Stimulated activated CD8-positive, alpha-beta memory T cell treated with anti-CD3 and anti-CD28 coated beads, Interleukin-15, amount 100 ng/mL, for 4 hours (primary cell): ENCODE results near the gene SLC15A1.
"Not testable (repeated sequence)": the region's sequence is repeated elsewhere in the genome, so short reads cannot be mapped to it uniquely, and the experiment has no call there.

Experiments
- DNase-seq, 2 donors: peaks; one replicate each; pipeline ENCODE4 v3.0.0-alpha.2; 2020; ENCODE audit warnings: low read depth in 2 of 2

The SLC15A1 gene

GRCh38 chr13:98656223-98656622 is 96.2 kb downstream of the SLC15A1 start:
- no peak for DNase-seq

- DNase-seq = peak; percentile 31 to 44
Observed at GRCh38 chr13:98653463-98653985, 98.9 kb downstream of the SLC15A1 start.

- no peak for DNase-seq
Observed at GRCh38 chr13:98652721-98653462, 99.6 kb downstream of the SLC15A1 start.

GRCh38 chr13:98652276-98652675 is 100.2 kb downstream of the SLC15A1 start:
- no peak for DNase-seq

- no peak for DNase-seq
Observed at GRCh38 chr13:98651744-98652143, 100.7 kb downstream of the SLC15A1 start.

GRCh38 chr13:98650396-98651107 is 101.9 kb downstream of the SLC15A1 start:
- DNase-seq = no peak

GRCh38 chr13:98649861-98650260 is 102.6 kb downstream of the SLC15A1 start:
- DNase-seq = no peak

GRCh38 chr13:98648686-98649085 is 103.8 kb downstream of the SLC15A1 start:
- DNase-seq = no peak

- no peak for DNase-seq
Observed at GRCh38 chr13:98648141-98648540, 104.3 kb downstream of the SLC15A1 start.

- no peak for DNase-seq
Observed at GRCh38 chr13:98647121-98647520, 105.4 kb downstream of the SLC15A1 start.

GRCh38 chr13:98643479-98643878 is 109.0 kb downstream of the SLC15A1 start:
- DNase-seq = no peak

GRCh38 chr13:98641075-98641474 is 111.4 kb downstream of the SLC15A1 start:
- DNase-seq = no peak

GRCh38 chr13:98639785-98640184 is 112.7 kb downstream of the SLC15A1 start:
- not testable (repeated sequence) for DNase-seq

- not testable (repeated sequence) for DNase-seq
Observed at GRCh38 chr13:98638352-98638751, 114.1 kb downstream of the SLC15A1 start.
